NT2/D1 (cell line): ENCODE results near the gene SORBS1.

ENCODE experiments used
- SUZ12 ChIP-seq: IDR thresholded peaks from 2 replicates; pipeline ENCODE4 v1.6.1; 2011; ENCODE audit not compliant: insufficient read length, insufficient read depth; ENCODE audit errors: extremely low read depth
- YY1 ChIP-seq: IDR thresholded peaks from 2 replicates; pipeline ENCODE4 v1.6.1; 2011; ENCODE audit not compliant: insufficient read length, insufficient read depth
- ZNF274 ChIP-seq: IDR thresholded peaks from 2 replicates; pipeline ENCODE4 v1.6.1; 2011; ENCODE audit warnings: mild to moderate bottlenecking, low read depth, low read length

GRCh38 chr10:95476469-95477174 is 84.5 kb downstream of the SORBS1 start:
- no peak for TF ChIP-seq ZNF274
- no peak for TF ChIP-seq SUZ12
- no peak for TF ChIP-seq YY1
